ENCODE results near the gene MKI67.

- TF ChIP-seq POLR2AphosphoS5 (IDR thresholded peaks at IDR 0.05) (no peak), CTCF (IDR thresholded peaks at IDR 0.05; ENCODE audit: poor library complexity, severe bottlenecking) (no peak)
Measured at GRCh38 chr10:128161031-128161430, 34.8 kb upstream of the MKI67 start.
